Peyer's patch (tissue), 4 donors: Measurements from ENCODE around the gene DGKI. TPM values are rescaled to one million over a fixed set of nuclear protein-coding genes. Genes with fewer than 3 reads are reported as not detected.

Experiments used
- DNase-seq, 3 donors: peaks; one replicate each; pipeline ENCODE4 v3.0.0-alpha.2; 2017 to 2019
- H3K27ac ChIP-seq, 4 donors: fragments of 200-600 bp; sonication (generic); one replicate each; pipeline ENCODE4 v1.5.1; 2016 to 2019
- H3K27me3 ChIP-seq, 2 donors: fragments of 200-600 bp; sonication (generic); one replicate each; pipeline ENCODE4 v1.5.1; 2019
- H3K36me3 ChIP-seq, 3 donors: fragments of 200-600 bp; sonication (generic); one replicate each; pipeline ENCODE4 v1.5.1; 2016 to 2019
- H3K4me1 ChIP-seq, 4 donors: fragments of 200-600 bp; sonication (generic); one replicate each; pipeline ENCODE4 v1.5.1; 2016 to 2019
- H3K4me3 ChIP-seq, 4 donors: fragments of 200-600 bp; sonication (generic); 1 replicate in 3 of 4; 2 replicates in 1 of 4; pipeline ENCODE4 v1.5.1; 2016 to 2019; ENCODE audit warnings: mild to moderate bottlenecking in 1 of 4
- H3K9me3 ChIP-seq, 4 donors: fragments of 200-600 bp; sonication (generic); one replicate each; pipeline ENCODE4 v1.5.1; 2016 to 2019; ENCODE audit warnings: mild to moderate bottlenecking in 1 of 4
- CTCF ChIP-seq, 6 experiments: fragments of 450-650 bp in 4 of 6; fragments of 200-600 bp in 2 of 6; sonication (generic) in 1 of 6; IDR thresholded peaks; one replicate each; pipeline ENCODE4 v1.5.1; 2017 to 2019; ENCODE audit warnings: antibody characterized with exemption in 6 of 6, mild to moderate bottlenecking in 3 of 6, moderate library complexity in 1 of 6
- POLR2A ChIP-seq, 2 donors: fragments of 450-650 bp; IDR thresholded peaks; one replicate each; pipeline ENCODE4 v1.5.1; 2017; ENCODE audit warnings: antibody characterized with exemption in 2 of 2, mild to moderate bottlenecking in 2 of 2, moderate library complexity in 2 of 2
- total RNA-seq, 4 donors: library from RNA; depleted of rRNA; stranded (reverse); fragments of >200 nt; gene quantifications; one replicate each; pipeline ENCODE4 v1.1.0, GENCODE V29; 2016

The DGKI gene
- total RNA-seq, 4 donors from 2014 or later = 0.19 to 0.40 (median 0.35) TPM; not detected in 1

DNA sequence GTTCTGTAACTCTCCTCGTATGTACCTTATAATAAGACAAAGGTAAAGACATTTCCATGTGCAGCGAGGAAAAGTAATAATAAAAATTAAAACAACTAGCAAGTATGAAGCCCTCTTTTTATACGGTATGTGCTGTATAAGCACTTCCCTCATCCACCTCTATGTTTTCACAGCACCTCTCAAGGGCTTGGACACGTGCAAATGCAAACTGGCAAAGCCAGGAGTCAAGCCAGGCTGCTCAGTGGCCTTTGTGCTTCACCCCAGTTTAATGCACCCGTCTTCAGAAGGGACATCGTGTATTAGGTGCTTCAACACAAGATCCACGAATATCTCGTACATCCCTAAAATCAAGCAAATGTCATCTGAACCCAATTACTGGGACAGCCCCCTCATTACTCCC, 1.3 kb upstream of the DGKI start:
- TF ChIP-seq POLR2A (IDR thresholded peaks at IDR 0.05) (no peak), CTCF (IDR thresholded peaks at IDR 0.05) (no peak)
- Histone ChIP-seq H3K36me3 (no peaks in the 10 kb centered on the region), H3K27me3 (peaks cover 0 to 8% of the 10 kb centered on the region in 2 donors), H3K4me3 (no peak overlapping the region), H3K27ac (no peak overlapping the region), H3K4me1 (peaks cover 0 to 6% (median 2%) of the 10 kb centered on the region in 4 donors), H3K9me3 (no peaks in the 10 kb centered on the region)
- no peak for DNase-seq

DNA sequence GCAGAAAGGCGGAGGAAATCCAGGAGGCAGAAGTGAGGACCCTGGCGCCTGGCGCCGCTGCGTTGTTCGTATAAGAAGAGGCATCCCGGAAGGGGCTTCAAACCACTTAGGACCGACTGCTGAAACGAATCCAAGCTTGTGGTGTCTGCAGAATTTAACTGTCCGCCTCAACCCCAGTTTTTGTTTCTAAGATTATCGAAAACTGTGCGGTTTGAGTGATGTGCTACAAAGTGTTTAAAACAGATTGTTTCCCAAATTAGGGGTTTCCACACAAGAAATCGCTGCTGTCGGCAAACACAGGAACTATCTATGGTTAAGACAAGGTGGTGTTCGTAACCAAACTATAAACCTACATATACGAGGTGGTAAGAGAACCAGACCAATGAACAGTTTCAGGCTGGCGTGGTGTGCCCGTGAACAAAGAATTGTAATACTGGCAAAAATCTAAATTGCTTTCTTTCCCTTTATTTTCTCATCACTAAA, 835 bp upstream of the DGKI start:
- H3K9me3 ChIP-seq = no peaks in the 10 kb centered on the region
- H3K4me1 ChIP-seq = peaks cover 0 to 6% (median 2%) of the 10 kb centered on the region in 4 donors
- no peak for DNase-seq
- no peak overlapping the region for H3K27ac ChIP-seq
- no peak overlapping the region for H3K4me3 ChIP-seq
- H3K27me3 ChIP-seq = peaks cover 0 to 8% of the 10 kb centered on the region in 2 donors
- TF ChIP-seq CTCF (IDR thresholded peaks at IDR 0.05) (no peak), POLR2A (IDR thresholded peaks at IDR 0.05) (no peak)
- no peaks in the 10 kb centered on the region for H3K36me3 ChIP-seq

- Histone ChIP-seq H3K4me1 (peaks cover 0 to 6% (median 2%) of the 10 kb centered on the region in 4 donors), H3K9me3 (no peaks in the 10 kb centered on the region), H3K27ac (no peak overlapping the region), H3K36me3 (no peaks in the 10 kb centered on the region), H3K4me3 (peak overlapping the region in 3 of 4 donors; percentile 15 to 42 (median 33)), H3K27me3 (peaks cover 0 to 8% of the 10 kb centered on the region in 2 donors)
- TF ChIP-seq POLR2A (IDR thresholded peaks at IDR 0.05) = no peak
- no peak for TF ChIP-seq CTCF (IDR thresholded peaks at IDR 0.05)
- DNase-seq = no peak
Measured at GRCh38 chr7:137846549-137846826, 286 bp downstream of the DGKI start.

- no peak overlapping the region for H3K4me3 ChIP-seq
- no peaks in the 10 kb centered on the region for H3K9me3 ChIP-seq
- H3K4me1 ChIP-seq = peaks cover 0 to 6% (median 2%) of the 10 kb centered on the region in 4 donors
- no peak for TF ChIP-seq CTCF (IDR thresholded peaks at IDR 0.05)
- TF ChIP-seq POLR2A (IDR thresholded peaks at IDR 0.05) = no peak
- no peak for DNase-seq
- peaks cover 0 to 8% of the 10 kb centered on the region in 2 donors for H3K27me3 ChIP-seq
- no peak overlapping the region for H3K27ac ChIP-seq
- H3K36me3 ChIP-seq = no peaks in the 10 kb centered on the region
Measured at GRCh38 chr7:137844677-137845425, 1.9 kb downstream of the DGKI start.

GRCh38 chr7:137839903-137840779, 6.6 kb downstream of the DGKI start:
- H3K36me3 ChIP-seq = no peaks in the 10 kb centered on the region
- H3K27me3 ChIP-seq = no peaks in the 10 kb centered on the region
- TF ChIP-seq POLR2A (IDR thresholded peaks at IDR 0.05) (no peak), CTCF (IDR thresholded peaks at IDR 0.05) (no peak)
- no peak overlapping the region for H3K27ac ChIP-seq
- no peaks in the 10 kb centered on the region for H3K9me3 ChIP-seq
- no peak overlapping the region for H3K4me3 ChIP-seq
- no peaks in the 10 kb centered on the region for H3K4me1 ChIP-seq
- DNase-seq = no peak
